ENCODE results near the gene IQGAP1. TPM values are rescaled to one million over a fixed set of nuclear protein-coding genes. Genes with fewer than 3 reads are reported as not detected.

The IQGAP1 gene
- total and polyA plus RNA-seq, 4 donors = 61.1 to 297 (median 203) TPM

GRCh38 chr15:90348456-90348855, 39.6 kb upstream of the IQGAP1 start:
- intact Hi-C loops (cut with DNase I) = no loop called here
- Histone ChIP-seq H3K4me3 (ENCODE audit: low read length in 2 of 2) (no peak overlapping the region), H3K27ac (ENCODE audit: low read depth in 1 of 2, low read length in 2 of 2) (no peak overlapping the region), H3K9me3 (ENCODE audit: control insufficient read depth, low read length) (no peaks in the 10 kb centered on the region), H3K27me3 (ENCODE audit: control insufficient read depth in 1 of 2, insufficient read depth in 2 of 2, low read length in 1 of 2) (no peaks in the 10 kb centered on the region), H3K36me3 (ENCODE audit: control insufficient read depth in 1 of 2, insufficient read depth in 2 of 2, low read length in 1 of 2) (no peaks in the 10 kb centered on the region), H3K4me1 (ENCODE audit: control insufficient read depth in 1 of 2, insufficient read depth in 2 of 2, low read length in 2 of 2) (no peaks in the 10 kb centered on the region)
- 87 to 90% methylated on average over 6 of the region's 6 CpGs for WGBS, 2 donors
- DNase-seq = no peak
- ATAC-seq (ENCODE audit: low FRiP score) = no peak

GRCh38 chr15:90349072-90349471, 39.0 kb upstream of the IQGAP1 start:
- Histone ChIP-seq H3K4me3 (ENCODE audit: low read length in 2 of 2) (no peak overlapping the region), H3K36me3 (ENCODE audit: control insufficient read depth in 1 of 2, insufficient read depth in 2 of 2, low read length in 1 of 2) (no peaks in the 10 kb centered on the region), H3K27ac (ENCODE audit: low read depth in 1 of 2, low read length in 2 of 2) (no peak overlapping the region), H3K4me1 (ENCODE audit: control insufficient read depth in 1 of 2, insufficient read depth in 2 of 2, low read length in 2 of 2) (no peaks in the 10 kb centered on the region), H3K27me3 (ENCODE audit: control insufficient read depth in 1 of 2, insufficient read depth in 2 of 2, low read length in 1 of 2) (no peaks in the 10 kb centered on the region), H3K9me3 (ENCODE audit: control insufficient read depth, low read length) (no peaks in the 10 kb centered on the region)
- DNase-seq (no peak), ATAC-seq (ENCODE audit: low FRiP score) (no peak)
- intact Hi-C loops (cut with DNase I) = no loop called here
- WGBS, 2 donors = 96% methylated on average over 21 of the region's 21 CpGs

DNA sequence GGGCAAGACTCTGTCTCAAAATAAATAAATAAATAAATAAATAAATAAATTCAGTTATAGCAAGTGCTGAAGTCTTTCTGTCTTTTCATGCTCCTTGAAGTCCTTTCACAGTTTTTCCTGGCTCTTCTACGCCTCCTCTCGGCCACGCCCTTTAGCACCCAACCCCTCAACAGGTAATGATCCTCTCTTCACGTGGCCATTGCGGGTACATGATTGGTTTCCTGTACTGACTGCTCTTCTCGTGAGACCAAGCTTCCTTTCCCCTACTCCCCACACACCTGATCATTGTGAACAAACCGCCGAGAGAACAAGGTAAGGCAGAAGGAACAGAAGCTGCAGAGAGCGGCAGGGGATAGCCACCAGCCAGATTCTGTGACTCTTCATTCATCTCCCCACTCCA, 38.2 kb upstream of the IQGAP1 start:
- WGBS, 2 donors = 95 to 97% methylated on average over 9 of the region's 9 CpGs

DNA sequence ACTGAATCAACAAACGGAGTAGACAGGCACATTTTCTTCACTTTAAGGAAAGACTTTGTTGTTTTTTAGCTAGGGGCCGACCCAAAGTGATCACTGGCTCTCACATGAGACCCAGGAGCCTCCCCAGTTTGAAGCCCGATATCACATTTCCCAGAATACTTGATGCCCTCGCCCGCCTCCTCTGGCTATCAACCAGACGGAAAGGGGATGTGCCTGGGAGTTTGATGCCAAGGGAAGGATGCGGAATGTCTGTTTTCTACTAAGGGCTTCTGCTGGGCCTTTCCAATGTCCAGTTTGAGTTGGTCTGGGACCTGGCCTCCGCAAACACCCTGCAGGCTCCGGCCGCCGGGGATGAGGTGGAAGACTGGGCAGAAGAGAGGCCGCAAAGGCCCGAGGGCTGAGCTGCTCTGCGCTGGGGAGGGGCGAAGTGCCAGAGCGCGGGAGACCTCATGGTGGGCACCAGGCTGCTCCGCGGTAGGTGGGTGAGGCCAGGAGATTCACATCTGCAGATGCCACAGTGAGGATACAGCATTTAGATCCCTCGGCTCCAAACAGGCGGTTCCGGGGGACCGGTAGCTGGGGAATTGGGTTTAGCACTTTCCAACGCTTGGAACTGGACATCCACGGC, 36.4 kb upstream of the IQGAP1 start:
- no peaks in the 10 kb centered on the region for H3K9me3 ChIP-seq (ENCODE audit: control insufficient read depth, low read length)
- H3K36me3 ChIP-seq (ENCODE audit: control insufficient read depth in 1 of 2, insufficient read depth in 2 of 2, low read length in 1 of 2) = no peaks in the 10 kb centered on the region
- intact Hi-C loops (cut with DNase I) = no loop called here
- no peak overlapping the region for H3K27ac ChIP-seq (ENCODE audit: low read depth in 1 of 2, low read length in 2 of 2)
- 19 to 20% methylated on average over 25 of the region's 25 CpGs for WGBS, 2 donors
- no peak overlapping the region for H3K4me3 ChIP-seq (ENCODE audit: low read length in 2 of 2)
- peak; percentile 69 for ATAC-seq (ENCODE audit: low FRiP score)
- no peaks in the 10 kb centered on the region for H3K27me3 ChIP-seq (ENCODE audit: control insufficient read depth in 1 of 2, insufficient read depth in 2 of 2, low read length in 1 of 2)
- no peaks in the 10 kb centered on the region for H3K4me1 ChIP-seq (ENCODE audit: control insufficient read depth in 1 of 2, insufficient read depth in 2 of 2, low read length in 2 of 2)
- DNase-seq = no peak

More for the DNA sequence above, 38.2 kb upstream of the IQGAP1 start:
- H3K27ac ChIP-seq (ENCODE audit: low read depth in 1 of 2, low read length in 2 of 2) = no peak overlapping the region
- no peaks in the 10 kb centered on the region for H3K9me3 ChIP-seq (ENCODE audit: control insufficient read depth, low read length)
- H3K27me3 ChIP-seq (ENCODE audit: control insufficient read depth in 1 of 2, insufficient read depth in 2 of 2, low read length in 1 of 2) = no peaks in the 10 kb centered on the region
- H3K4me1 ChIP-seq (ENCODE audit: control insufficient read depth in 1 of 2, insufficient read depth in 2 of 2, low read length in 2 of 2) = no peaks in the 10 kb centered on the region
- intact Hi-C loops (cut with DNase I) = no loop called here
- no peak overlapping the region for H3K4me3 ChIP-seq (ENCODE audit: low read length in 2 of 2)
- no peaks in the 10 kb centered on the region for H3K36me3 ChIP-seq (ENCODE audit: control insufficient read depth in 1 of 2, insufficient read depth in 2 of 2, low read length in 1 of 2)
- ATAC-seq (ENCODE audit: low FRiP score) = no peak
- no peak for DNase-seq

- H3K4me1 ChIP-seq (ENCODE audit: control insufficient read depth in 1 of 2, insufficient read depth in 2 of 2, low read length in 2 of 2) = no peaks in the 10 kb centered on the region
- H3K4me3 ChIP-seq (ENCODE audit: low read length in 2 of 2) = peak within 1 kb of the TSS; percentile 76 to 92
- H3K36me3 ChIP-seq (ENCODE audit: control insufficient read depth in 1 of 2, insufficient read depth in 2 of 2, low read length in 1 of 2) = no peaks in the 10 kb centered on the region
- WGBS, 2 donors = 1% methylated on average over 53 of the region's 53 CpGs
- H3K27me3 ChIP-seq (ENCODE audit: control insufficient read depth in 1 of 2, insufficient read depth in 2 of 2, low read length in 1 of 2) = no peaks in the 10 kb centered on the region
- no peaks in the 10 kb centered on the region for H3K9me3 ChIP-seq (ENCODE audit: control insufficient read depth, low read length)
- peak within 1 kb of the TSS in 1 of 2 donors; percentile 58 for H3K27ac ChIP-seq (ENCODE audit: low read depth in 1 of 2, low read length in 2 of 2)
- intact Hi-C loops (cut with DNase I) = no loop called here
- ATAC-seq (ENCODE audit: low FRiP score) = peak; percentile 98
- DNase-seq = peak; percentile 92 to 93
Observed at GRCh38 chr15:90352107-90352893, 35.7 kb upstream of the IQGAP1 start, which contains the start of gene ZNF774. Gene ZNF774 (plus strand): TSS chr15:90352284. CDS start chr15:90354661, 2,377 bp downstream.

GRCh38 chr15:90354986-90355385, 33.1 kb upstream of the IQGAP1 start:
- no peak for ATAC-seq (ENCODE audit: low FRiP score)
- 87 to 95% methylated on average over 2 of the region's 2 CpGs for WGBS, 2 donors
- Histone ChIP-seq H3K4me1 (ENCODE audit: control insufficient read depth in 1 of 2, insufficient read depth in 2 of 2, low read length in 2 of 2) (no peaks in the 10 kb centered on the region), H3K36me3 (ENCODE audit: control insufficient read depth in 1 of 2, insufficient read depth in 2 of 2, low read length in 1 of 2) (no peaks in the 10 kb centered on the region), H3K27me3 (ENCODE audit: control insufficient read depth in 1 of 2, insufficient read depth in 2 of 2, low read length in 1 of 2) (no peaks in the 10 kb centered on the region), H3K27ac (ENCODE audit: low read depth in 1 of 2, low read length in 2 of 2) (no peak overlapping the region), H3K9me3 (ENCODE audit: control insufficient read depth, low read length) (no peaks in the 10 kb centered on the region), H3K4me3 (ENCODE audit: low read length in 2 of 2) (no peak overlapping the region)
- DNase-seq = no peak
- intact Hi-C loops (cut with DNase I) = no loop called here

- DNase-seq = no peak
- no peaks in the 10 kb centered on the region for H3K9me3 ChIP-seq (ENCODE audit: control insufficient read depth, low read length)
- no peak overlapping the region for H3K4me3 ChIP-seq (ENCODE audit: low read length in 2 of 2)
- WGBS, 2 donors = 86% methylated on average over 8 of the region's 8 CpGs
- H3K27me3 ChIP-seq (ENCODE audit: control insufficient read depth in 1 of 2, insufficient read depth in 2 of 2, low read length in 1 of 2) = no peaks in the 10 kb centered on the region
- no peak for ATAC-seq (ENCODE audit: low FRiP score)
- intact Hi-C loops (cut with DNase I) = no loop called here
- H3K27ac ChIP-seq (ENCODE audit: low read depth in 1 of 2, low read length in 2 of 2) = no peak overlapping the region
- peaks cover 0 to 3% of the 10 kb centered on the region in 2 donors for H3K4me1 ChIP-seq (ENCODE audit: control insufficient read depth in 1 of 2, insufficient read depth in 2 of 2, low read length in 2 of 2)
- H3K36me3 ChIP-seq (ENCODE audit: control insufficient read depth in 1 of 2, insufficient read depth in 2 of 2, low read length in 1 of 2) = no peaks in the 10 kb centered on the region
Observed at GRCh38 chr15:90358124-90359033, 29.7 kb upstream of the IQGAP1 start.

DNA sequence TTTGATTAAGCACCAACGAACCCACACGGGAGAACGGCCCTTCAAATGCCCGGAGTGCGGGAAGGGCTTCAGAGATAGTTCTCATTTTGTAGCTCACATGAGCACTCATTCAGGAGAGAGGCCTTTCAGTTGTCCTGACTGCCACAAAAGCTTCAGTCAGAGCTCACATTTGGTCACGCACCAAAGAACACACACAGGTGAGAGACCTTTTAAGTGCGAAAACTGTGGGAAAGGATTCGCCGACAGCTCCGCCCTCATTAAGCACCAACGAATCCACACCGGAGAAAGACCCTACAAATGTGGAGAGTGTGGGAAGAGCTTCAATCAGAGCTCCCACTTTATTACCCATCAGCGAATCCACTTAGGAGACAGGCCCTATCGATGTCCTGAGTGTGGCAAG, 27.3 kb upstream of the IQGAP1 start:
- WGBS, 2 donors = 81 to 86% methylated on average over 14 of the region's 14 CpGs
- Histone ChIP-seq H3K9me3 (ENCODE audit: control insufficient read depth, low read length) (no peaks in the 10 kb centered on the region), H3K27ac (ENCODE audit: low read depth in 1 of 2, low read length in 2 of 2) (no peak overlapping the region), H3K4me1 (ENCODE audit: control insufficient read depth in 1 of 2, insufficient read depth in 2 of 2, low read length in 2 of 2) (peaks cover 0 to 3% of the 10 kb centered on the region in 2 donors), H3K36me3 (ENCODE audit: control insufficient read depth in 1 of 2, insufficient read depth in 2 of 2, low read length in 1 of 2) (no peaks in the 10 kb centered on the region), H3K27me3 (ENCODE audit: control insufficient read depth in 1 of 2, insufficient read depth in 2 of 2, low read length in 1 of 2) (no peaks in the 10 kb centered on the region), H3K4me3 (ENCODE audit: low read length in 2 of 2) (no peak overlapping the region)
- ATAC-seq (ENCODE audit: low FRiP score) (no peak), DNase-seq (no peak)
- intact Hi-C loops (cut with DNase I) = no loop called here
